Mesendoderm (in vitro differentiated cells): ENCODE results near the gene REP15.

ENCODE experiments used
- DNase-seq: peaks from one replicate; pipeline ENCODE4 v3.0.0; 2013
- H2AK5ac ChIP-seq: 2 replicates; pipeline ENCODE4 v1.6.1; 2013; ENCODE audit warnings: low read length, inconsistent platforms
- H2BK120ac ChIP-seq: 2 replicates; pipeline ENCODE4 v1.6.1; 2013; ENCODE audit warnings: low read depth, mild to moderate bottlenecking, low read length, moderate library complexity, mixed read lengths
- H2BK15ac ChIP-seq: replicated peaks from 2 replicates; pipeline ENCODE4 v1.6.1; 2013; ENCODE audit warnings: low read depth, mild to moderate bottlenecking, moderate library complexity
- H2BK5ac ChIP-seq: 2 replicates; pipeline ENCODE4 v1.6.1; 2013; ENCODE audit warnings: low read length, inconsistent platforms
- H3K18ac ChIP-seq: 2 replicates; pipeline ENCODE4 v1.6.1; 2013; ENCODE audit warnings: mild to moderate bottlenecking, low read length, mixed read lengths
- H3K23ac ChIP-seq: one replicate; pipeline ENCODE4 v1.6.1; 2013; ENCODE audit warnings: low read length
- H3K27ac ChIP-seq: 2 replicates; pipeline ENCODE4 v1.5.1; 2013; ENCODE audit warnings: low read depth, mild to moderate bottlenecking, inconsistent platforms, low read length, moderate library complexity
- H3K27me3 ChIP-seq: 2 replicates; pipeline ENCODE4 v1.6.1; 2013; ENCODE audit warnings: low read length, control low read depth, mild to moderate bottlenecking, inconsistent platforms; ENCODE audit not compliant: insufficient read depth, poor library complexity
- H3K36me3 ChIP-seq: 2 replicates; pipeline ENCODE4 v1.6.1; 2013; ENCODE audit warnings: low read length, inconsistent platforms; ENCODE audit not compliant: control insufficient read depth, insufficient read depth
- H3K4ac ChIP-seq: one replicate; pipeline ENCODE4 v1.6.1; 2013; ENCODE audit warnings: low read depth, mild to moderate bottlenecking, low read length, moderate library complexity
- H3K4me1 ChIP-seq: 2 replicates; pipeline ENCODE4 v1.6.1; 2013; ENCODE audit warnings: low read depth, low read length, inconsistent platforms; ENCODE audit not compliant: control insufficient read depth
- H3K4me2 ChIP-seq: 2 replicates; pipeline ENCODE4 v1.6.1; 2013; ENCODE audit warnings: low read length
- H3K4me3 ChIP-seq: 2 replicates; pipeline ENCODE4 v1.5.1; 2013; ENCODE audit warnings: mild to moderate bottlenecking, low read length
- H3K56ac ChIP-seq: one replicate; pipeline ENCODE4 v1.6.1; 2013; ENCODE audit warnings: low read length
- H3K79me1 ChIP-seq: 2 replicates; pipeline ENCODE4 v1.6.1; 2013; ENCODE audit warnings: low read length, inconsistent platforms
- H3K79me2 ChIP-seq: 2 replicates; pipeline ENCODE4 v1.6.1; 2013; ENCODE audit warnings: mild to moderate bottlenecking, low read length; ENCODE audit not compliant: control insufficient read depth, insufficient read depth
- H3K9ac ChIP-seq: 2 replicates; pipeline ENCODE4 v1.6.1; 2013; ENCODE audit warnings: low read length, inconsistent platforms
- H4K5ac ChIP-seq: one replicate; pipeline ENCODE4 v1.6.1; 2013; ENCODE audit warnings: low read length
- H4K8ac ChIP-seq: one replicate; pipeline ENCODE4 v1.6.1; 2013; ENCODE audit warnings: low read depth, mild to moderate bottlenecking, control low read depth, low read length, moderate library complexity
- WGBS: extraction: QIAGEN DNeasy Blood & Tissue Kit; methylation state at CpG from one replicate; pipeline ENCODE4 v1.1.7; 2013; ENCODE audit warnings: low lambda C conversion rate, missing lambda C conversion rate; ENCODE audit not compliant: insufficient coverage; ENCODE audit errors: extremely low coverage; 5-methylcytosine and 5-hydroxymethylcytosine counted together

Gene REP15

DNA sequence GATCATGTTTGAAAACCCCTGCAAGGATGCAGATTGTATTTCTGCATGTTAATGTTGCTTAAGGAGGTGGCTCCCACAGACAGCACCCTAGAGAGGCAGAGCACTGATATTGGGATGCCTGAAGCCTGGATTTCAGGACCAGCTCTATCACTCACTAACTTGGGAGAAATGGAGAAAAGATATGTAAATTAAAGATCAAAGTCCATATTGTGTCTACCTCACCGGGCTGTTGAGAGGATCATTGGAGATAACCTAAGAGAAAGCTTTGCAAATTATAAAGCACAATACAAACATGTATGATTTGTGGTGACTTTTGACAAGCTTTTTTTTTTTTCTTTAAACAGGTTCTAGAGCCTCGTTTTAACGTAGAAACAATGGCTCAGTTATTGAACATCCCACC lies 7.6 kb upstream of the REP15 start:
- H2BK5ac ChIP-seq, result no peak overlapping the region
- H3K4me2 ChIP-seq, result no peak overlapping the region
- WGBS, result no CpG with 5 or more reads among the region's 3 CpGs
- no peak overlapping the region for H2BK15ac ChIP-seq
- no peak overlapping the region for H3K18ac ChIP-seq
- H4K5ac ChIP-seq, result no peak overlapping the region
- no peak overlapping the region for H3K27ac ChIP-seq
- peaks cover 11% of the 10 kb centered on the region for H3K36me3 ChIP-seq
- H3K79me2 ChIP-seq, result no peaks in the 10 kb centered on the region
- no peak overlapping the region for H3K9ac ChIP-seq
- no peaks in the 10 kb centered on the region for H3K79me1 ChIP-seq
- no peak overlapping the region for H3K4ac ChIP-seq
- no peak overlapping the region for H4K8ac ChIP-seq
- no peaks in the 10 kb centered on the region for H3K27me3 ChIP-seq
- no peak overlapping the region for H2BK120ac ChIP-seq
- H2AK5ac ChIP-seq, result no peak overlapping the region
- no peaks in the 10 kb centered on the region for H3K4me1 ChIP-seq
- no peak for DNase-seq
- H3K56ac ChIP-seq, result no peak overlapping the region
- H3K4me3 ChIP-seq, result no peak overlapping the region
- no peak overlapping the region for H3K23ac ChIP-seq

- H3K4me1 ChIP-seq, result no peaks in the 10 kb centered on the region
- no peaks in the 10 kb centered on the region for H3K27me3 ChIP-seq
- no peak overlapping the region for H2BK5ac ChIP-seq
- no peak overlapping the region for H3K56ac ChIP-seq
- no peak overlapping the region for H3K4me2 ChIP-seq
- no peak overlapping the region for H2BK15ac ChIP-seq
- no peaks in the 10 kb centered on the region for H3K79me2 ChIP-seq
- no peak overlapping the region for H3K27ac ChIP-seq
- H3K4ac ChIP-seq, result no peak overlapping the region
- no CpG with 5 or more reads among the region's 13 CpGs for WGBS
- no peak overlapping the region for H2AK5ac ChIP-seq
- DNase-seq, result no peak
- H2BK120ac ChIP-seq, result no peak overlapping the region
- H3K23ac ChIP-seq, result no peak overlapping the region
- no peak overlapping the region for H3K18ac ChIP-seq
- no peak overlapping the region for H4K5ac ChIP-seq
- no peak overlapping the region for H3K9ac ChIP-seq
- H3K4me3 ChIP-seq, result no peak overlapping the region
- no peak overlapping the region for H4K8ac ChIP-seq
- H3K36me3 ChIP-seq, result peaks cover 11% of the 10 kb centered on the region
- H3K79me1 ChIP-seq, result no peaks in the 10 kb centered on the region
Measured at GRCh38 chr12:27689558-27690180, 6.6 kb upstream of the REP15 start.

GRCh38 chr12:27693403-27693802 lies 2.8 kb upstream of the REP15 start:
- no peak overlapping the region for H2AK5ac ChIP-seq
- H3K79me2 ChIP-seq, result no peaks in the 10 kb centered on the region
- no peaks in the 10 kb centered on the region for H3K79me1 ChIP-seq
- no peak overlapping the region for H3K56ac ChIP-seq
- no peak overlapping the region for H4K8ac ChIP-seq
- H2BK5ac ChIP-seq, result no peak overlapping the region
- H3K9ac ChIP-seq, result no peak overlapping the region
- no peak overlapping the region for H3K4me3 ChIP-seq
- WGBS, result no CpG with 5 or more reads among the region's 2 CpGs
- no peaks in the 10 kb centered on the region for H3K27me3 ChIP-seq
- no peak overlapping the region for H3K18ac ChIP-seq
- no peaks in the 10 kb centered on the region for H3K4me1 ChIP-seq
- H2BK120ac ChIP-seq, result no peak overlapping the region
- H3K4me2 ChIP-seq, result no peak overlapping the region
- DNase-seq, result no peak
- H3K4ac ChIP-seq, result no peak overlapping the region
- peaks cover 8% of the 10 kb centered on the region for H3K36me3 ChIP-seq
- no peak overlapping the region for H3K23ac ChIP-seq
- no peak overlapping the region for H3K27ac ChIP-seq
- no peak overlapping the region for H4K5ac ChIP-seq
- no peak overlapping the region for H2BK15ac ChIP-seq

DNA sequence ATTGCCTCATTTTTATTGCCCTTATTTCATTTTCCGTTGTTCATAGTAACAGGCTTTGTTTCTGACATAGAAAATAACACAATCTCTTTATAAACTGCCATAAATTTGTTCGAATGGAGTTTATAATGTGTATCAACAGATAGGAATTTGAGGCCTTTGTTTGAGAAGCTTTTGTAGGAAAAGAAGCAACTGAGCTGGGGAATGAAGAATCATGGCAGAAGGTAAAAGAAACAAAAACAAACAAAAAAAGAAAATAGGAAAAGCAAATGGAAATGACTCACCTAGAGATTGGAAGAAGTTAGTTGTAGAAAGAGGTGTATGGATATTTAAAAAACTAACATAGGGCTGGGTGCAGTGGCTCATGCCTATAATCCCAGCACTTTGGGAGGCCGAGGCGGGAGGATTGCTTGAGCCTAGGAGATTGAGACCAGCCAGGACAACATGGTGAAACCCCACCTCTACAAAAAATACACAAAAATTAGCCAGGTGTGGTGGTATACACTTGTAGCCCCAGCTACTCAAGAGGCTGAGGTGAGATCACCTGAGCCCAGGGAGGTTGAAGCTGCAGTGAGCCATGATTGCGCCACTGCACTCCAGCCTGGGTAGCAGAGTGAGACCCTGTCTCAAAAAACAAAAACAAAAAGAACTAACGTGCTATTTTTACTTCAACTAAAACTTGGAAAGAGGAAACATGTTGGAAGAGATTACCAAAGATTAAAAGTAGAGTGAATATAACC lies 523 bp upstream of the REP15 start:
- no peaks in the 10 kb centered on the region for H3K4me1 ChIP-seq
- H3K79me1 ChIP-seq, result no peaks in the 10 kb centered on the region
- H2BK5ac ChIP-seq, result no peak overlapping the region
- no peak overlapping the region for H2BK120ac ChIP-seq
- H3K56ac ChIP-seq, result no peak overlapping the region
- no peaks in the 10 kb centered on the region for H3K36me3 ChIP-seq
- no peak overlapping the region for H3K18ac ChIP-seq
- no peak overlapping the region for H2BK15ac ChIP-seq
- no peaks in the 10 kb centered on the region for H3K27me3 ChIP-seq
- no peak overlapping the region for H3K4ac ChIP-seq
- no peak overlapping the region for H3K4me2 ChIP-seq
- H3K9ac ChIP-seq, result no peak overlapping the region
- no peak overlapping the region for H3K4me3 ChIP-seq
- no peak overlapping the region for H4K5ac ChIP-seq
- H3K23ac ChIP-seq, result no peak overlapping the region
- no peak overlapping the region for H4K8ac ChIP-seq
- no CpG with 5 or more reads among the region's 6 CpGs for WGBS
- DNase-seq, result no peak
- H2AK5ac ChIP-seq, result no peak overlapping the region
- H3K27ac ChIP-seq, result no peak overlapping the region
- no peaks in the 10 kb centered on the region for H3K79me2 ChIP-seq

GRCh38 chr12:27696864-27697564 lies 767 bp downstream of the REP15 start:
- Histone ChIP-seq H4K8ac (no peak overlapping the region), H3K23ac (no peak overlapping the region), H3K27me3 (no peaks in the 10 kb centered on the region), H3K4me2 (no peak overlapping the region), H3K9ac (no peak overlapping the region), H2AK5ac (no peak overlapping the region), H2BK120ac (no peak overlapping the region), H3K79me1 (no peaks in the 10 kb centered on the region), H3K4me3 (no peak overlapping the region), H3K27ac (no peak overlapping the region), H3K4ac (no peak overlapping the region), H4K5ac (no peak overlapping the region), H3K36me3 (no peaks in the 10 kb centered on the region), H3K79me2 (no peaks in the 10 kb centered on the region), H3K18ac (no peak overlapping the region), H2BK5ac (no peak overlapping the region), H3K56ac (no peak overlapping the region), H3K4me1 (no peaks in the 10 kb centered on the region), H2BK15ac (no peak overlapping the region)
- no CpG with 5 or more reads among the region's 3 CpGs for WGBS
- no peak for DNase-seq
